ENCODE data around the gene MTRR. TPM values are rescaled to one million over a fixed set of nuclear protein-coding genes. Genes with fewer than 3 reads are reported as not detected.

The MTRR gene
- total RNA-seq, 2 donors from 2014 or later, result 15.8 to 23.9 TPM

GRCh38 chr5:7877851-7878250 is 8.9 kb downstream of the MTRR start:
- Histone ChIP-seq H3K4me1 (peaks cover 11% of the 10 kb centered on the region), H3K27ac (no peak overlapping the region), H3K4me3 (no peak overlapping the region), H3K9me3 (no peaks in the 10 kb centered on the region), H3K36me3 (replicated peaks in 1 of 2; ENCODE audit: insufficient read depth in 1 of 2, low read depth in 2 of 2) (peaks cover 4 to 16% of the 10 kb centered on the region in 2 donors), H3K27me3 (no peaks in the 10 kb centered on the region)
- DNase-seq, result no peak
- no peak for ATAC-seq
- intact Hi-C loops (cut with DNase I), result no loop called here
- 76 to 83% methylated on average over 9 of the region's 9 CpGs for WGBS, 2 donors
- no peak for TF ChIP-seq POLR2A (IDR thresholded peaks at IDR 0.05)
- TF ChIP-seq CTCF (IDR thresholded peaks at IDR 0.05), result no peak

GRCh38 chr5:7878381-7878873 is 9.5 kb downstream of the MTRR start:
- Histone ChIP-seq H3K27ac (no peak overlapping the region), H3K36me3 (replicated peaks in 1 of 2; ENCODE audit: insufficient read depth in 1 of 2, low read depth in 2 of 2) (peaks cover 4 to 19% of the 10 kb centered on the region in 2 donors), H3K4me1 (peaks cover 11% of the 10 kb centered on the region), H3K4me3 (no peak overlapping the region), H3K27me3 (no peaks in the 10 kb centered on the region), H3K9me3 (no peaks in the 10 kb centered on the region)
- no peak for DNase-seq
- no peak for TF ChIP-seq POLR2A (IDR thresholded peaks at IDR 0.05)
- no peak for TF ChIP-seq CTCF (IDR thresholded peaks at IDR 0.05)
- no peak for ATAC-seq
- intact Hi-C loops (cut with DNase I), result no loop called here

DNA sequence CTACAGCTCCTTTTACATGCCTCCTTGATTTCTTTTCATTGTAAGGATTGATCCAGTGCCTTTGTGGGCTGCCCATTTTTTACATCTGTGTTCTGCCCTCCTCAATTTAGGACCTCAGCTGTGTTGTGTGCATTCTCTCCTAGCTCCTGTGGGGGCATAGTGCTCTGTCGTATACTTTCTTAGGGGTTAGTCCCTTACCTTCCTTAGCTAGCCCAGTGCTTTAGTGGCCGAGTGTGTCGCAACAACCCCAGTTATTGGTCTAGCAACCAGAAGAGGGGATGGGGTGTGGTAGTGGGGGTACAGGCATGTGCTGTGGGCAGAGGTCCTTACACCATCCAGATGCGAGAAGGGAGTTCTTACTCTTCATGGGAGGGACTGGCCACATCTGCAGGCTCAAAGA is 12.1 kb downstream of the MTRR start:
- no peaks in the 10 kb centered on the region for H3K27me3 ChIP-seq
- no peaks in the 10 kb centered on the region for H3K9me3 ChIP-seq
- DNase-seq (no peak), ATAC-seq (no peak)
- H3K4me1 ChIP-seq, result peaks cover 11% of the 10 kb centered on the region
- intact Hi-C loops (cut with DNase I), result no loop called here
- TF ChIP-seq CTCF (IDR thresholded peaks at IDR 0.05) (no peak), POLR2A (IDR thresholded peaks at IDR 0.05) (no peak)
- no peak overlapping the region for H3K4me3 ChIP-seq
- H3K27ac ChIP-seq, result no peak overlapping the region
- 87 to 98% methylated on average over 4 of the region's 4 CpGs for WGBS, 2 donors
- peaks cover 0 to 25% of the 10 kb centered on the region in 2 donors for H3K36me3 ChIP-seq (replicated peaks in 1 of 2; ENCODE audit: insufficient read depth in 1 of 2, low read depth in 2 of 2)

- no peak for ATAC-seq
- no peak overlapping the region for H3K4me3 ChIP-seq
- peaks cover 12% of the 10 kb centered on the region for H3K4me1 ChIP-seq
Observed at GRCh38 chr5:7881816-7882215, 12.9 kb downstream of the MTRR start.

More at GRCh38 chr5:7881816-7882215, 12.9 kb downstream of the MTRR start:
- peaks cover 0 to 19% of the 10 kb centered on the region in 2 donors for H3K36me3 ChIP-seq (replicated peaks in 1 of 2; ENCODE audit: insufficient read depth in 1 of 2, low read depth in 2 of 2)
- H3K27me3 ChIP-seq, result no peaks in the 10 kb centered on the region
- no peak for DNase-seq
- TF ChIP-seq CTCF (IDR thresholded peaks at IDR 0.05) (no peak), POLR2A (IDR thresholded peaks at IDR 0.05) (no peak)
- no peaks in the 10 kb centered on the region for H3K9me3 ChIP-seq
- 97% methylated on average over 2 of the region's 2 CpGs for WGBS, 2 donors
- no peak overlapping the region for H3K27ac ChIP-seq
- intact Hi-C loops (cut with DNase I), result no loop called here

All from body of pancreas (tissue), 4 donors.